Gastrocnemius medialis (tissue), 4 donors: ENCODE measurements around the gene ARRB1.

Source experiments
- CTCF ChIP-seq, 5 experiments: fragments of 450-650 bp in 3 of 5; fragments of 200-600 bp in 2 of 5; sonication (generic) in 2 of 5; IDR thresholded peaks in 4 of 5; conservative IDR thresholded peaks in 1 of 5; 1 replicate in 4 of 5; 2 replicates in 1 of 5; pipeline ENCODE4 v1.5.1; 2016 to 2019; ENCODE audit warnings: antibody characterized with exemption in 5 of 5, mild to moderate bottlenecking in 3 of 5, moderate library complexity in 3 of 5
- POLR2A ChIP-seq, 2 donors: fragments of 450-650 bp; IDR thresholded peaks; one replicate each; pipeline ENCODE4 v1.6.1; 2017; ENCODE audit warnings: antibody characterized with exemption in 2 of 2, mild to moderate bottlenecking in 2 of 2, moderate library complexity in 2 of 2

DNA sequence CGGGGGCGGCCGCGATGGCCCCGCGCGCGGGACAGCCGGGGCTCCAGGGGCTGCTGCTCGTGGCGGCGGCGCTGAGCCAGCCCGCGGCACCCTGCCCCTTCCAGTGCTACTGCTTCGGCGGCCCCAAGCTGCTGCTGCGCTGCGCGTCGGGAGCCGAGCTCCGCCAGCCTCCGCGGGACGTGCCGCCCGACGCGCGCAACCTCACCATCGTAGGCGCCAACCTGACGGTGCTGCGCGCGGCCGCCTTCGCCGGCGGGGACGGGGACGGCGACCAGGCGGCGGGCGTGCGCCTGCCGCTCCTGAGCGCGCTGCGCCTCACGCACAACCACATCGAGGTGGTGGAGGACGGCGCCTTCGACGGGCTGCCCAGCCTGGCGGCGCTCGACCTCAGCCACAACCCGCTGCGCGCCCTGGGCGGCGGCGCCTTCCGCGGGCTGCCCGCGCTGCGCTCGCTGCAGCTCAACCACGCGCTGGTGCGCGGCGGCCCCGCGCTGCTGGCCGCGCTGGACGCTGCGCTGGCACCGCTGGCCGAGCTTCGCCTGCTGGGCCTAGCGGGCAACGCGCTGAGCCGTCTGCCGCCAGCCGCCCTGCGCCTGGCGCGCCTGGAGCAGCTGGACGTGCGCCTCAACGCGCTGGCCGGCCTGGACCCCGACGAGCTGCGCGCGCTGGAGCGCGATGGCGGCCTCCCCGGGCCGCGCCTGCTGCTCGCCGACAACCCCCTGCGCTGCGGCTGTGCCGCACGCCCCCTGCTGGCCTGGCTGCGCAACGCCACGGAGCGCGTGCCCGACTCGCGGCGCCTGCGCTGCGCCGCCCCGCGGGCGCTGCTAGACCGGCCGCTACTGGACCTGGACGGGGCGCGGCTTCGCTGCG is 110.2 kb downstream of the ARRB1 start:
- TF ChIP-seq POLR2A (IDR thresholded peaks at IDR 0.05) (no peak), CTCF (IDR thresholded peaks at IDR 0.05 in 4 of 5, conservative IDR thresholded peaks at IDR 0.05 in 1 of 5) (peak in 4 of 5 experiments; percentile 89 to 99 (median 94))
